ENCODE results near the gene TANC1.
"Not testable (repeated sequence)": the region's sequence is repeated elsewhere in the genome, so short reads cannot be mapped to it uniquely, and the experiment has no call there.

The TANC1 gene

DNA sequence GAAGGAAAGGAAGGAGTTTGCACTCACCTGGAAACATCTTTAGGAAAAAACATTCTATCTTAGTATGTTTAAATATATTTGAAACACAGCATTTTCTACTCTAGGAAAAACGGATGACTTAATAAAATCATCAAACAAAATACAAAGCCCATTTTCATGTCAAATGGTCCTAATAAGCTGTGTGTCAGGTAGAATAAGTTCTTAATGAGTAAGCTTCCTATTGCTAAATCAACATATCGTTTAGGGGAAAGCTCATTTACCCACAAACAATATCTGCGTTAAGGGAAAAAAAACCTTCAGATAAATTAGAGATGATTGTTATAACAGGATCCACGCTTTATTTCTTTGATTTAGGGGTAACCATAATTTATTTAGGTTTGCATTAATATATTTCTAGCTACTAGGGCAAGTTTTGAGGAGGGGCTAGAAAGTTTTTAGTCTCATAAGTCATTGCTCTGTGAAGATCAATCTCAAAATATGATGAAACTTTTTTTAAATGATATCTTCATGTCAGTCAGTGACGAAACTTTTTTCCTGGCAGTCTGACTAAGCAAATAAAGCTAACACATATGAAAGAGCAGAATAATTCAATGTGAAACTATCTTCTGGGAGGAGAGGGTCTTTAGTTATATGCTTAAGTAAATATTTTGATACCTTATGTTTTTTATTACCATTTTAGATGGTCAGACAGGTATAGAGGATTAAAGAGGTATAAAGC, 170.9 kb downstream of the TANC1 start:
- no peak for DNase-seq (ENCODE audit: low read depth in 3 of 3)

DNA sequence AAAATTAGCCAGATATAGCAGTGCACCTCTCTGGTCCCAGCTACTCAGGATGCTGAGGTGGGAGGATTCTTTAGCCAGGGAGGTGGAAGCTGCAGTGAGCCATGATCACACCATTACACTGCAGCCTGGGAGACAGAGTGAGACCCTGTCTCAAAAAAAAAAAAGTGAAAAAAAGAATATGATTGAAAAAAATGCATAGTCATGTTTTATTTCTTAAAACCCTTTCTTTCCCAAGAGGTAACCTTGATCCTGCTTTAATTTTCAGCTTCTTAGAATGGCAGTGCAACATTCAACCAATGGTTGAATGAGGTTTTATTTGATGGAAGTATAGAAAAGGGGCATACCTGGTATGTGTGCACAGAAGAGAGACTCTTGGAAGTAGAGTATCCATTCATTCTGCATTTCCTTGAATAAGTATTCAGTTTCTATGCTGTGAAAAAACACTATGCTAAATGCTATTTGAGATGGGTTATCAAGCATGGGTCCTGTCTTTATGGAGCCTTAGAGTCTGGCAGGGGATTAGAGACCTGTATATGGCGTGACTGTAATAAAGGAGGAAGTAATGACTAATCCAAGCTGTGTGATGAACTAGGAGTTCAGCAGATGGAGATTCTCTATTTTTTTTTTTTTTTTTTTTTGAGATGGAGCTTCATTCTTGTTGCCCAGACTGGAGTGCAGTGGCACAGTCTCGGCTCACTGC, 171.8 kb downstream of the TANC1 start:
- DNase-seq (ENCODE audit: low read depth in 3 of 3), result no peak

DNA sequence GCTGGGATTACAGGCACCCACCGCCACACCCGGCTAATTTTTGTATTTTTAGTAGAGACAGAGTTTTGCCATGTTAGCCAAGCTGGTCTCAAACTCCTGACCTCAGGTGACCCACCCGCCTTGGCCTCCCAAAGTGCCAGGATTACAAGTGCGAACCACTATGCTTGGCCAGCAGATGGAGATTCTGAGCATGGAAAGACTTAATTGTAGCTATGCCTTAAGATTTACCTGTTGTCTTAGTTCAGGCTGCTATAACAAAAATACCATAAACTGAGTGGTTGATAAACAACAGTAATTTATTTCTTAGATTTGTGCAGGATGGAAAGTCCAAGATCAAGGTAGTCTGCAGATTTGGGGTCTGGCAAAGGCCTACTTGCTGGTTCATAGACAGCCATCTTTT, 172.4 kb downstream of the TANC1 start:
- not testable (repeated sequence) for DNase-seq (ENCODE audit: low read depth in 3 of 3)

DNA sequence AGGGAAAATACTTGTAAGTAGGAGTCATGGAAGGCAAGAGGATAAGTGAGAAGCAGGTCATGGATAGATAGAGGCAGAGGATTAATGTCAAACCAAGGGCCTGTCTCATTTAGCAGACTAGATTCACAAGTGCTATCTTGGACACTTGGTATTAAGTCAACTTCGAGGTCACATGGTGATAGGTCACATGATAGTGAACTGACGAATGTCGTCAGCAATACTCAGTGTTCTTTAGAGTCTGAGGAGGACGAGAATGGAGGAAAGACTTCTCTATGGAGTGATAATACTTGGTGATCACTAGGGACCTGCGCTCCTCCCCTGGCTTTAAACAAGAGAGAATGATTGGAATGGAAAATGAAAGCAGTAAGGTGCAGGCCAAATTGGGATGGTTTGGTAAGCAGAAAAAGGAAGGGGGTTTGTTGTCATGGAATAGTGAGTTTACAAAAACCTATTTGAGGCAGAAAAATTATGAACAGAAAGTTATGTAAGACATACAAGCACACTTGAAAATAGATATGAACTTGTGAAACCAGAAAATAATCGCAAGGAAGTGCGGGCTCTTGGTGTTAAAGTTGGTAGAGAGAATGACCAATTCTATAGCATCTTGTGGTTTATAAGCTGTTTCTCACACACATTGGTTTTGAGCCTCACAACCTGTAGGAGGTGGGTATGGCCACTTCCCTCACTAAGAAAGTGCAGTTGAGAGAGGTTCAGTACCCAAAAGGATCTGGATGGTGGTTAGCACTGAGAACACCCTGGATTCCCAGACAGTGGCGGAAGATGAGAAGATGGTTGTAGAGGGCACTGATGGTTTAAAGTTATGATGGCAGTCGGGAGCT, 176.6 kb downstream of the TANC1 start:
- no peak for DNase-seq (ENCODE audit: low read depth in 3 of 3)

DNA sequence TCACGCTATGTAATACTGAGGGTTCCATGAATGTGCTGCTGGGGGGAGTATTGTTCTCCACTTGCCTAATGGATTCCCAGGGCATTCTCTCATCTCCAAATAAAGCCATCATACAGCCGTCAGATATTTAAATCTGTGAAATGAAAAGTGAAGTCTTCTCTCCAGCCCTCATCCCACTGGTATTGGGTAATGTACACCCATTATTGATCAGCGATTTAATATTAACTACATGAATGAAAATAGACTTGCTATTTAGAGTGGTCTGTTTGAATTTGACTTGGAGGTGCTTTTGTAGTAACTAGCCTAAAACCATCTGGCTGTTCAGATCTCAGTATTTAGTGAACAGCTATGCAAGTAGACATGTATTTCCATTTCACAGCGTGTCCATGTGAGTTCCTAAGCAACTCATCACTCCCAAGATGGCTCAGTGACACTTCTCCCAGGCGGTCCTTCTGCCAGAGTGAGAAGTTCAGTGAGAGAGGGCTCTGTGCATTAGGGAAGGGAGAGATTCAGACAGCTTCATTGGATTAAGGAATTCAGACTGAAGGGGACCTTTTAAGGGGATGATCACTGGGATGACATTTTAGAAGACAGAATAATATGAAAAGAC, 177.4 kb downstream of the TANC1 start:
- DNase-seq (ENCODE audit: low read depth in 3 of 3), result no peak

DNA sequence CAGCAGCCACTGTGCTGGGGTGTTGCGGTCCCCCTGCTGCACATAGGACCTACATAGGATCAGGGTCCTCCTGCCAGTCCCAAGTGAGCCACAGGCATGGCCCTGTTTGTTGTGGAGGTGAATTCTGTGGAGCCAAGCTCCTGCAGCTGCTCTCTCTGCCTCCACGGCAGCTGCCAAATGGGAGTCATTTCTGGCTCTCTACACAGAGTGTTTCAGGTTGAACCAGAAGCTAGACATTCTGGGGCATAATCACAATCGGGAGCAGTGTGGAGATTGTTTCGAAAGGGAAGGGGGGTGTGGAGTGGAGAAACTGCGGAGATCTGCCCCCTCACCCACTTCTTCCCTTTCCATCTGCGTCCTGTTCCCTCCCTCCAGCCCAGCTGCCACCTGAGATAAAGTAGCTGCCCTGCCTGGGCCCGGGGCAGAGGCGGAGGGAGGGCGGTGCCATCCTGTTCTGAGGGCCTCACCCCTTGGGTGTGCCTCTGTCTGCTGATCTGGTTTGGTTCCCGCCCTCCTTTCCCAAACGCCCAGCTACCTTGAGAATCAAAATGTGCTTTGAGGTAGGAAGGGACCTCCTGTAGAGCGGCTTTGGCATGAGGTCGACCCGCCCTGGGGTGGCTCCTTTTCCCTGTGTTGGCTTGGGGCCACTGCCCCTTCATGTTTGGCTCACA, 178.7 kb downstream of the TANC1 start:
- no peak for DNase-seq (ENCODE audit: low read depth in 3 of 3)

DNA sequence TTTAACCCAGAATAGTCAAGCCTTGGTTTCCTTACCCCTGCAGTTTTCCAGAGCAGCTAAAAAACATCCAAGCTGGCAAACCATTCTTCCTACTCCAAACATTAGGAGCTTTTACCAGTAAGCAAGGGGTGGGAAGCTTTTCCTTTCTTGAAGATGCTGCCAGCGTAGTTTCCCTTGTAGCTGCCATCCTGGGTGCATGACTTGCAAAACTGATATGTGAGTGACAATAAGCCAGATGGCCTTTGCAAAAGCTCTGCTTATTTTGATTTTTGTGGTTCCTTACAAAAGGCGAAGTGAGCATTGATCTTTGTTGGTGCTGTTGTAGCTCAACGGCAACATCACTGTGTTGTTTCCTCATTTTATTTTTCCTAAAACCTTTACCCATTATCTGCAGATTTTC, 179.2 kb downstream of the TANC1 start:
- no peak for DNase-seq (ENCODE audit: low read depth in 3 of 3)

DNA sequence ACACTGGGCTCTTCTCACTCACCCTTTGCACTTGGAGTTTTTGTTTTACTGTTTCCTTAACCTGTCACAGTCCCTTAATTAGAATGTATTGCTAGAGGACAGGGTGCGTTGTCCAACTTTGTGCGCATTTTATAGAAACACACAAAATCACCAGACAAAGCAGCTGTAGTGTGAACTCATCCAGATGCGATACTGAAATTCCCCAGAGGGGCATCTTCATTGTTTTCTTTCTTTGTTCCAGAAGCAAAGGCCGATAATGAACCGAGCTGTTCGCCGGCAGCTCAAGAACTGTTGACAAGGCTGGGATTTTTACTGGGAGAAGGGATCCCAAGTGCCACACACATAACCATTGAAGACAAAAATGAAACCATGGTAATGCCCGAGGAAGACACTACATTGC, 180.5 kb downstream of the TANC1 start:
- DNase-seq (ENCODE audit: low read depth in 3 of 3), result no peak

DNA sequence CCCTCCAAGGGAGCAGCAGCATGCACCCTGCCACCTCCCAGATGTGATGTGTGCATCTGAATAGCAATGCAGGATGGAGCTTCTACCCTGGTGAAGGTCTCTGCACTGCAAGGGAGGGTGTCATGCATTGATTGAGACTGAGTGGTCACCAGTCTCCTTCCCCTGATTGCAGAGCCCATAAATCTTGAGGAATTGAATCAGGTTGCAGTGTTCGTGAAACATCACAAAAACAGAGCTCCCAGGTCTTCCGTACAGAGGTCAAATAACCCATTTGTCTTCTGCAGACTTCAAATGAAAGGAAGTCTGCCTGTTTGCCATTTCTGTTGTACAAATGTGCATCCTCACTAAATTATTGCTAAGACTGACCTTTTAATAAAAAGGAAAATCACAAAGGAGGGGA, 181.3 kb downstream of the TANC1 start:
- DNase-seq (ENCODE audit: low read depth in 3 of 3), result no peak

DNA sequence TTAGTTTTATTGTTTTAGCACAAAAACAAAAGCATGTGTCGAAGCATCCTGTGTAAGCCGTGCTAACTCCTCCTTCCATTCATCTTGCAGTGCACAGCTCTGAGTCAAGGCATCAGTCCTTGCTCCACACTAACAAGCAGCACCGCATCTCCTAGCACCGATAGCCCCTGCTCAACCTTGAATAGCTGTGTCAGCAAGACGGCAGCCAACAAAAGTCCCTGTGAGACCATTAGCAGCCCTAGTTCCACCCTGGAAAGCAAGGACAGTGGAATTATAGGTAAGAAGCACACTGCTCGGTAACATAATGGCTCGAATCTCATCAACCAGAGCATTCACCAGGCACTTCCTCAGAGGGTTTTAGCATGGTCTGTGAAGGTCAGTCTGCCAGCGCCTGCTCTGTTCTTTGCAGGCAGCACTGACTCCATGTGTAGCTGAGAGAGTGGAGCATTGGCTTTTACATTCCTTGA, 181.9 kb downstream of the TANC1 start:
- no peak for DNase-seq (ENCODE audit: low read depth in 3 of 3)

DNA sequence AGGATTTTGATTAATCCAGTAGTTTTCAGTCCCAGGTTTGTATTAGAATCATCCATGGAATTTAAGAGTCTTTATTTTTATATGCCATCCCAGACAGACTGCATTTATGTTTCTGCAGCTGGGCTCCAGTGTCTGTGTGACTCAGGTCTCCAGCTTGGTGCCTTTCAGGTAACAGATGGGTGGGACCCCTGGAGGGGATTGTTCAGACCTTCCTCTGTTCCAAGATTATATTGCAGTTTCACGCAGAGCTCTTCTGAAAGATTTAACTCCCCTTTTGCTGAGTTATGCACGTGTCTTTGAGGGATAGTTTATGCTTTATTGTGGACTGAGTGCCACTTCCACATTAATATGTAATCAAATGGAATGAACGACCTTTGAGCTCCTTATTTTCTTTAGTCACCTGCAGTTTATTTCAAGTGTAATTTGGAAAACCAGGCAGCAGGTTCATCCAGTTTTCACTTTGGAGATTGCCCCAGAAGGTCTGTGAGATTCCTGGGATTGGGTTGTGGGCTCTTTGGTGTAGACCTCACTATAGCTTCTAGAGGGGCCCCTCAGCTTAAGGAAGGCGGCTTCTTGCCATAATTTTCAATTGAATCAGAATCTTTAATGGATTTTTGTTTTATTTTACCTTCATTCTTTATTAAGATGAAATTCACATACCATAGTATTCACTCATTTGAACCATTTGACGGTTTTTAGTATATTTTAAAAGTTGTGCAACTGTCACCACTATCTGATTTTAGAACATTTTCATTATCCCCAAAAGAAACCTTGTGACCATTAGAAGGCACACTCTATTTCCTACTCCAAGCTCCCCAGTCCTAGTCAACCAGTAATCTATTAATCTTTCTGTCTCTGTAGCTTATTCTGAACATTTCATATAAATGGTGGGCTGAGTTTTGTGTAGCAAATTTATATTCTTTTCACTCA, 183.0 kb downstream of the TANC1 start:
- DNase-seq (ENCODE audit: low read depth in 3 of 3), result no peak

DNA sequence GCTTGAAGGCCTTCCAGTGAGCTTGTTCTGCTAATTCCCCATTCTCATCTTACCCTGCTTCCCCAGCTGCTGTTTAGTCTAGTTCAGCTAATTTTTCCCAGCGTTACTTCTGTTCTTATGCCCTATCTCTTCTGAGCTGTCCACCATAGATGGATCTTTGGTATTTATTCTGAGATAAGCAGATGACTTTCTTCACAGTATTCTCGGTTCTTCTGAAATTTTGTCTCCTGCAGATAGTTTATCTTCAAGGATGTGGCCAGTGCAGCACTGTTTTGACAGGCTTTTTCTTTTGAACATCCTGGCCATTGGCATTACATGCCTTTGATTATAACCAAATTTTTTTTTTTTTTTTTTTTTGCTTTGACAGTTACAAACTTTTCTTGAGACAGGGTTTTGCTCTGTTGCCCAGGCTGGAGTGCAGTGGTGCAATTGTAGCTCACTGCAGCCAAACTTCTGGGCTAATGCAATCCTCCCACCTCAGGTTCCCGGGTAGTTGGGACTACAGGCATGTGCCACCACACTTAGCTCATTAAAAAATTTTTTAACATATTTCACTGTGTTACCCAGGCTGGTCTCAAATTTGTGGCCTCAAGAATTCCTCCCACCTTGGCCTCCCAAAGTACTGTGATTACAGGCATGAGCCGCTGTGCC, 183.8 kb downstream of the TANC1 start:
- DNase-seq (ENCODE audit: low read depth in 3 of 3), result no peak

DNA sequence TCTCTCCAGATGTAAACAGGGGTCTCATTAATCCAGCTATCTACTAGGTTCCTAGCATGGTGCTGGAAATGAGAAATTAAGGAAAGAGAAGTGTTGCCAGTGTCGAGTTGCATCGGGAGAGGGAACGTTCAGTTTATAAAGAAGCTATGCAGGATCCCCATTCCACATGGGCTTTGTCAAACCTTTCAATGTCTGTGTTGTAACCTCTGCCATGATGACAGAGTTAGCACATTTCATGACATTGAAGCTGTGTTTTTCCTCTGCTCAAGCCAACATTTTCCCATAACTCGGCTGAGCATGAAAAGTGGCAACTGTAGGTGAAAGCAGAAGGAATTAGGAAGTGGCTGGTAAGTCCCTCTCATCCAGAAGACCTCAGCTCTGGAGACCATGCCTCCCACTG, 184.6 kb downstream of the TANC1 start:
- DNase-seq (ENCODE audit: low read depth in 3 of 3), result no peak

DNA sequence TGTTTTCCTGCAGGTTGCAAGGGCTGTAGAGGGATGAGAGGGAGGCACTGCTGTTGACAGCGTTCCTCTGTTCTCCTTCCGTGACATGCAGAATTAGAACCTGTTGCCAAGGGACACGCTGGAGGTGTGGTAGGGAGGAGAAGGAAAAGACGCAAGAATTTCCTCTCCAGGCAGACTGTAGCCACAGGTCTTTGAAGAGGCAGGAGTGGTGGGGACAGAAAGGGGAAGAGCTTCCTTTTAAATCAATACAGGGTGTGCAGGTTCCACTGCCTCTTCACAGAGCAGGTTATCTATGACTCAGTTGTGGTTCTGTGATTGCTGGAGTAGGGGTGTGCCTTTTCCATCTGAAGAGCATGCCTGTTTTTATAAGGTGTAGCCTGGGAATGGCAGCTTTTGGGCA, 185.0 kb downstream of the TANC1 start:
- DNase-seq (ENCODE audit: low read depth in 3 of 3), result no peak

DNA sequence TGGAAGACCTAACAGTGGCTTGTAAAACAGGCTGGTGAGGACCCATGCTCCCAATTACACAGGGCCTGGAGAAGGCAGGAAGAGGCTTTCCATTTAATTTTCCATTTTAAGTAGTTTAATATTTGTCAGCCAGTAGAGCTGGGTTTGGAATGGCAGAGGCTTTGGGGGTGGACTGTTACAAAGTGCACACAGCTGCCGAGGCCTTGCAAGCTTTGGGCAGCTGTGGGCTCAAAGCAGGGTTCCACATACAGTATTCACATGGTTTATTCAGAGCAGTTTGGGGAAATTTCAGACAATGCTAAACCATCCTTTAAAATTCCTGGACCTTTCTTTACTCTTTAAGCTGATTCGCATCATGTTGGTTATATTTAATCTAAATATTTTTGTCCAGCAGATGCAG, 185.5 kb downstream of the TANC1 start:
- DNase-seq (ENCODE audit: low read depth in 3 of 3), result no peak

DNA sequence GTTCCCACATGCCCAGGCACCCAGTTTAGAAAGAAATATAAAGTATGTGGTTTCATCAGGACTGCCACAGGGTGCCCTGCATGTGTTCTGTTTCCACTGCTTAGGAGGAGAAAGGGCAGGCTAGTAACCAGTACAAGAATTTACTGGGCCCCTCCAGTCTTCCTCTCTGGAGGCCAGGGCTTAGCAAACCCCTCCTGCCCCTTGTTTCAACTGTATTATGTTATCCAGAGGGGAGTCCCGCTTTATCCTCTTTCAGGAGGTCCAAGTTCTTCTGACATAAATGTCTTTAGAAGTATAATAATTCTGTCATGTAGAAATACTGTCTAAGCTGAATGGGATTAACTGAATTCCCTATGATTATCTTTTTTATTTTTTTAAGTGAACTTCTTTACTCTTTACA, 185.9 kb downstream of the TANC1 start:
- no peak for DNase-seq (ENCODE audit: low read depth in 3 of 3)

DNA sequence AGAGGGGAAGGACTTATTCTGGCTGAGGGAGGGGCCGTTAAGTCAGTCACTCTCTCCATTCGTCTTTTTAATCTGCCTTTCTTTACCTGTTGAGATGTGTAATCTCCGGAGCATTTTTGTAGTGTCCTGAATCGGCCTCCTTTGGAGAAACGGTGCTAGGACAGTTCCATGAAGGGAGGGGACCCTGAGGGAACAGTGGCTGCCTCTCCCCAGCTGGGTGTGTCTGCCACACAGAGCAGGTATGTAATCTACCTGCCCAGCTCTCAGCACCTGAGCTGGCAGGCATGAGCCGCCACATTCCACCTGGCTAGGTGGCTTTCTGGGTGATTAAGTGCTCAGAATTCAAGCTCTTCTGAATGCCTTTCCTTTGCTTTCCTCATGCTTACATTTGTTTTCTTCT, 186.9 kb downstream of the TANC1 start:
- DNase-seq (ENCODE audit: low read depth in 3 of 3), result no peak

DNA sequence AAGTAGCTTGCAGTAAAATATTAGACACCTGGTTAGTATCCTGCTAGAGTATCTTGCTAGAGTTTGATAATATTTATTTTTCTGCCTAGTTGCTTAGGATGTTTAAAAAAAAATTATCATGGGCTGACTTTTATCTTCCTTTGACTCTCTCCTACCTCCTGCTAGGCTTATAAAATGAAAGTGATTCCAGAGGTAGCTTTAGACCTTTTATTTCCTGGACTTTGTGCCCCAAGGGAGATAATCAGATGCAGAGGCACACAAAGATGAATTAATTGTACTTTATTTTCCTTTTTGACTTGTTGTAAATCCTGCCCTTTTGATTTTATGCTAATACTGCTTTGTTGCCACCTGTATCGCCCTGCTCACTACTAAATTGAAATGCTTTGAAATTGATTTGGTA, 187.4 kb downstream of the TANC1 start:
- DNase-seq (ENCODE audit: low read depth in 3 of 3), result no peak

DNA sequence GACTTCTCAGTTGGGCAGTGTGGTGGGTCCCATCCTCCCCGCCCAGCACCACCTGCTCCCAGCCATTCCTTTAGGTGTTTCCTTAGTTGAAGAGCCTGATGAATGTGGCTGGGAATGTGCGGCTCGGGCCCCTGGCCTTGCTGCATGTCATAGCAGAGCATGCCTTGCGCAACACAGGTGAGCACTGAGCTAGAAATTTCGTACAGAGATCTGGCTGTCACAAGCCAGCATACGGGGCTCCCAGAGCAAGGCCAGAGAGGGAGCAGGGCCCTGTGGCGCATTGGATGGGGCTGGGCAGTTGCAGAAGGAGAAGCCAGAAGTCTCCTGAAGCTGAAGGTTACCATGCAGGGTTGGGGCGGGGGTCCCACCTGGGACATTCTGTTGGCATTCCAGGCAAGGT, 188.4 kb downstream of the TANC1 start:
- no peak for DNase-seq (ENCODE audit: low read depth in 3 of 3)
